Upper lobe of left lung (tissue), 4 donors: ENCODE measurements around the gene SERPINB12.

Source experiments
- CTCF ChIP-seq, 6 experiments: fragments of 450-650 bp in 4 of 6; fragments of 200-600 bp in 2 of 6; sonication (generic) in 2 of 6; IDR thresholded peaks; one replicate each; pipeline ENCODE4 v1.5.1; 2016 to 2019; ENCODE audit warnings: antibody characterized with exemption in 6 of 6
- EP300 ChIP-seq, 4 donors: sonication (generic); formaldehyde crosslinking; IDR thresholded peaks; one replicate each; pipeline ENCODE4 v1.5.1; 2017; ENCODE audit warnings: antibody characterized with exemption in 4 of 4, control low read depth in 2 of 4
- POLR2A ChIP-seq, 4 donors: fragments of 450-650 bp; IDR thresholded peaks; one replicate each; pipeline ENCODE4 v1.5.1; 2016 to 2017; ENCODE audit warnings: antibody characterized with exemption in 4 of 4, mild to moderate bottlenecking in 2 of 4
- POLR2AphosphoS5 ChIP-seq, 2 donors: sonication (generic); formaldehyde crosslinking; IDR thresholded peaks; one replicate each; pipeline ENCODE4 v1.5.1; 2017; ENCODE audit warnings: antibody characterized with exemption in 2 of 2

GRCh38 chr18:63592471-63592870 is 50.3 kb downstream of the SERPINB12 start:
- TF ChIP-seq CTCF (IDR thresholded peaks at IDR 0.05), result no peak
- no peak for TF ChIP-seq POLR2A (IDR thresholded peaks at IDR 0.05)
- no peak for TF ChIP-seq POLR2AphosphoS5 (IDR thresholded peaks at IDR 0.05)
- no peak for TF ChIP-seq EP300 (IDR thresholded peaks at IDR 0.05)
